ENCODE data around the gene FHAD1.

The FHAD1 gene

DNA sequence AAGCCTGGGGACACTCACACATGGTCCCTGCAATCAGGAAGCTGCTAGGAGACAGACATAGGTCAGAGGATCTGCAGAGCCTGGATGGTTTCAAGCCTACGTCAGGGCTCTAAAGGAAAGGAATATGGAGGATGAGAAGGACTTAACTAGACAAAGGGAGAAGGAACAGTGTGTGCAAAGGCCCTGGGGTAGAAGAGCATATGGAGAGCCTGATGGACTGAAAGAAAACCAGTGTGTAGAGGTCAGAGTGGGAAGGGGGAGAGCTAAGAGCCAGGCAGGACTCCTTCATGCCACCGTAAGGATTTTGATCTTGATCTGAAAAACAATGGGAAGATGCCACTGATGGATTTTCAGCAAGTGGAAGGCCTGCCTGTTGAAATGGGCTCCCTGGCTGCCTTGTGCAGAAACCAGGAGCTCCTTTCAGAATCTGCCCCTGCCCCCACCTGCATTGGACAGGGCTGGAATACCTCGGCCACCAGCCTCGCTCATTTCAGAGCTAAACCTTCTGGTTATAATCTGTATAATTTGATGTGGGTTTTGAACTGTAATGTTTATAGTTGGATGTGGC lies 8.6 kb downstream of the FHAD1 start:
- peaks cover 12% of the 10 kb centered on the region for H3K27me3 ChIP-seq (ENCODE audit: control insufficient read depth, low read length)
- no peaks in the 10 kb centered on the region for H3F3A ChIP-seq (ENCODE audit: control insufficient read depth, insufficient read depth)
- no peaks in the 10 kb centered on the region for H4K20me1 ChIP-seq (ENCODE audit: control insufficient read depth, insufficient read depth, low read depth, low read length)
- H3K79me2 ChIP-seq (ENCODE audit: control insufficient read depth, low read length): no peaks in the 10 kb centered on the region
- TF ChIP-seq, protein P1, sequence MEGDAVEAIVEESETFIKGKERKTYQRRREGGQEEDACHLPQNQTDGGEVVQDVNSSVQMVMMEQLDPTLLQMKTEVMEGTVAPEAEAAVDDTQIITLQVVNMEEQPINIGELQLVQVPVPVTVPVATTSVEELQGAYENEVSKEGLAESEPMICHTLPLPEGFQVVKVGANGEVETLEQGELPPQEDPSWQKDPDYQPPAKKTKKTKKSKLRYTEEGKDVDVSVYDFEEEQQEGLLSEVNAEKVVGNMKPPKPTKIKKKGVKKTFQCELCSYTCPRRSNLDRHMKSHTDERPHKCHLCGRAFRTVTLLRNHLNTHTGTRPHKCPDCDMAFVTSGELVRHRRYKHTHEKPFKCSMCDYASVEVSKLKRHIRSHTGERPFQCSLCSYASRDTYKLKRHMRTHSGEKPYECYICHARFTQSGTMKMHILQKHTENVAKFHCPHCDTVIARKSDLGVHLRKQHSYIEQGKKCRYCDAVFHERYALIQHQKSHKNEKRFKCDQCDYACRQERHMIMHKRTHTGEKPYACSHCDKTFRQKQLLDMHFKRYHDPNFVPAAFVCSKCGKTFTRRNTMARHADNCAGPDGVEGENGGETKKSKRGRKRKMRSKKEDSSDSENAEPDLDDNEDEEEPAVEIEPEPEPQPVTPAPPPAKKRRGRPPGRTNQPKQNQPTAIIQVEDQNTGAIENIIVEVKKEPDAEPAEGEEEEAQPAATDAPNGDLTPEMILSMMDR (IDR thresholded peaks at IDR 0.05; ENCODE audit: low read depth, low read length, poor library complexity, severe bottlenecking): no peak
- TF ChIP-seq EZH2phosphoT487 (IDR thresholded peaks at IDR 0.05; ENCODE audit: borderline replicate concordance, low read length): no peak
- no peak overlapping the region for H3K4me2 ChIP-seq (ENCODE audit: low read length)
- no peak overlapping the region for H3K27ac ChIP-seq (ENCODE audit: low read depth, low read length)
- H3K9me3 ChIP-seq (ENCODE audit: control insufficient read depth, insufficient read depth, low read length): no peaks in the 10 kb centered on the region
- H3K4me1 ChIP-seq (ENCODE audit: control insufficient read depth, low read length): peaks cover 3% of the 10 kb centered on the region
- no peaks in the 10 kb centered on the region for H3K9me2 ChIP-seq (replicated peaks; ENCODE audit: control insufficient read depth, low read length)
- no peak overlapping the region for H3K4me3 ChIP-seq (ENCODE audit: low read length)
- no peaks in the 10 kb centered on the region for H3K36me3 ChIP-seq (ENCODE audit: control insufficient read depth, low read length)

DNA sequence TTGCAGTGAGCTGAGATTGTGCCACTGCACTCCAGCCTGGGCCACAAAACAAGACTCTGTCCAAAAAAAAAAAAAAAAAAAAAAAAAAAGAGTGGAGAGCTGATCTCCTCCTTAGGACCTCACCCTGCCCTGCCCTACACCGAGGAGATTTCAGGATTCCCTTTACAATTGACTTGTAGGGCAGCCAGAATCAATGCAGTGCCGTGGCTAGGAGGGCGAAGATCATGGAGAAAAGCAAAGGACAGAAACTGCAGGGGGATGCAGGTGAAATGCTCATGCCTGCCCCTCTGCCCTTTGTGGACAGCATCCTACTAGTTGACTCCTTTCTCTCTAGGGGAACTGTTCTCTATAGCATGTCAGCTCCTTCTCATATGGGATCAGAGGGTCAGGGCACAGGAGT lies 9.6 kb downstream of the FHAD1 start:
- Histone ChIP-seq H3K4me1 (ENCODE audit: control insufficient read depth, low read length) (peaks cover 3% of the 10 kb centered on the region), H4K20me1 (ENCODE audit: control insufficient read depth, insufficient read depth, low read depth, low read length) (no peaks in the 10 kb centered on the region), H3K4me2 (ENCODE audit: low read length) (no peak overlapping the region), H3K27ac (ENCODE audit: low read depth, low read length) (no peak overlapping the region), H3F3A (ENCODE audit: control insufficient read depth, insufficient read depth) (no peaks in the 10 kb centered on the region), H3K9me3 (ENCODE audit: control insufficient read depth, insufficient read depth, low read length) (no peaks in the 10 kb centered on the region), H3K36me3 (ENCODE audit: control insufficient read depth, low read length) (no peaks in the 10 kb centered on the region), H3K27me3 (ENCODE audit: control insufficient read depth, low read length) (peaks cover 15% of the 10 kb centered on the region), H3K4me3 (ENCODE audit: low read length) (no peak overlapping the region), H3K79me2 (ENCODE audit: control insufficient read depth, low read length) (no peaks in the 10 kb centered on the region), H3K9me2 (replicated peaks; ENCODE audit: control insufficient read depth, low read length) (no peaks in the 10 kb centered on the region)
- no peak for TF ChIP-seq EZH2phosphoT487 (IDR thresholded peaks at IDR 0.05; ENCODE audit: borderline replicate concordance, low read length)
- TF ChIP-seq, protein P1 (IDR thresholded peaks at IDR 0.05; ENCODE audit: low read depth, low read length, poor library complexity, severe bottlenecking): no peak

DNA sequence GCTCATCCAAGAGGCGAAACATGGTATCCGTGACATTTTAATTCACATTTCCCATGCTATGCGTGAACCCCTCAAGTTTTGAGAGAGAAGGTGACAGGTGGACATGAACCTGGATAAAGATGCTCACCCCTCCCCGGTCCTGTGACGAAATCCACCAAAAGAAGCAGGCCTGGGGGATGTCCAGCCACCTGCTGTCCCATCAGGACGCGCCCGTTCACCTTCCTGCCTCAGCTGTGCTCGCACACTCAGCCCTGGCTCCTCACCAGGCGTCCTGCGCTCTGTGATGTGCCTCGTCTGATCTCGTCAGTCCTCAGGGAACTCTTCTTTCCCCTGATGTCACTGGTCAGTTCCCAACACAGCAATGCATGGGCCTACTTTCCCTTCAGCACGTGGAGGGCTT lies 10.3 kb downstream of the FHAD1 start:
- peaks cover 3% of the 10 kb centered on the region for H3K4me1 ChIP-seq (ENCODE audit: control insufficient read depth, low read length)
- H3K9me3 ChIP-seq (ENCODE audit: control insufficient read depth, insufficient read depth, low read length): no peaks in the 10 kb centered on the region
- H3K4me3 ChIP-seq (ENCODE audit: low read length): no peak overlapping the region
- TF ChIP-seq, protein P1 (IDR thresholded peaks at IDR 0.05; ENCODE audit: low read depth, low read length, poor library complexity, severe bottlenecking): no peak
- TF ChIP-seq EZH2phosphoT487 (IDR thresholded peaks at IDR 0.05; ENCODE audit: borderline replicate concordance, low read length): no peak
- no peaks in the 10 kb centered on the region for H3K9me2 ChIP-seq (replicated peaks; ENCODE audit: control insufficient read depth, low read length)
- H3K79me2 ChIP-seq (ENCODE audit: control insufficient read depth, low read length): no peaks in the 10 kb centered on the region
- H3K27ac ChIP-seq (ENCODE audit: low read depth, low read length): no peak overlapping the region
- no peaks in the 10 kb centered on the region for H3F3A ChIP-seq (ENCODE audit: control insufficient read depth, insufficient read depth)
- no peak overlapping the region for H3K4me2 ChIP-seq (ENCODE audit: low read length)
- no peaks in the 10 kb centered on the region for H4K20me1 ChIP-seq (ENCODE audit: control insufficient read depth, insufficient read depth, low read depth, low read length)
- no peaks in the 10 kb centered on the region for H3K36me3 ChIP-seq (ENCODE audit: control insufficient read depth, low read length)
- peaks cover 21% of the 10 kb centered on the region for H3K27me3 ChIP-seq (ENCODE audit: control insufficient read depth, low read length)
